Mesendoderm (in vitro differentiated cells): ENCODE results near the gene NDC80.

Source experiments
- DNase-seq: peaks from one replicate; pipeline ENCODE4 v3.0.0; 2013
- H2AK5ac ChIP-seq: 2 replicates; pipeline ENCODE4 v1.6.1; 2013; ENCODE audit warnings: low read length, inconsistent platforms
- H2BK120ac ChIP-seq: 2 replicates; pipeline ENCODE4 v1.6.1; 2013; ENCODE audit warnings: low read depth, mild to moderate bottlenecking, low read length, moderate library complexity, mixed read lengths
- H2BK15ac ChIP-seq: replicated peaks from 2 replicates; pipeline ENCODE4 v1.6.1; 2013; ENCODE audit warnings: low read depth, mild to moderate bottlenecking, moderate library complexity
- H2BK5ac ChIP-seq: 2 replicates; pipeline ENCODE4 v1.6.1; 2013; ENCODE audit warnings: low read length, inconsistent platforms
- H3K18ac ChIP-seq: 2 replicates; pipeline ENCODE4 v1.6.1; 2013; ENCODE audit warnings: mild to moderate bottlenecking, low read length, mixed read lengths
- H3K23ac ChIP-seq: one replicate; pipeline ENCODE4 v1.6.1; 2013; ENCODE audit warnings: low read length
- H3K27ac ChIP-seq: 2 replicates; pipeline ENCODE4 v1.5.1; 2013; ENCODE audit warnings: low read depth, mild to moderate bottlenecking, inconsistent platforms, low read length, moderate library complexity
- H3K27me3 ChIP-seq: 2 replicates; pipeline ENCODE4 v1.6.1; 2013; ENCODE audit warnings: low read length, control low read depth, mild to moderate bottlenecking, inconsistent platforms; ENCODE audit not compliant: insufficient read depth, poor library complexity
- H3K36me3 ChIP-seq: 2 replicates; pipeline ENCODE4 v1.6.1; 2013; ENCODE audit warnings: low read length, inconsistent platforms; ENCODE audit not compliant: control insufficient read depth, insufficient read depth
- H3K4ac ChIP-seq: one replicate; pipeline ENCODE4 v1.6.1; 2013; ENCODE audit warnings: low read depth, mild to moderate bottlenecking, low read length, moderate library complexity
- H3K4me1 ChIP-seq: 2 replicates; pipeline ENCODE4 v1.6.1; 2013; ENCODE audit warnings: low read depth, low read length, inconsistent platforms; ENCODE audit not compliant: control insufficient read depth
- H3K4me2 ChIP-seq: 2 replicates; pipeline ENCODE4 v1.6.1; 2013; ENCODE audit warnings: low read length
- H3K4me3 ChIP-seq: 2 replicates; pipeline ENCODE4 v1.5.1; 2013; ENCODE audit warnings: mild to moderate bottlenecking, low read length
- H3K56ac ChIP-seq: one replicate; pipeline ENCODE4 v1.6.1; 2013; ENCODE audit warnings: low read length
- H3K79me1 ChIP-seq: 2 replicates; pipeline ENCODE4 v1.6.1; 2013; ENCODE audit warnings: low read length, inconsistent platforms
- H3K79me2 ChIP-seq: 2 replicates; pipeline ENCODE4 v1.6.1; 2013; ENCODE audit warnings: mild to moderate bottlenecking, low read length; ENCODE audit not compliant: control insufficient read depth, insufficient read depth
- H3K9ac ChIP-seq: 2 replicates; pipeline ENCODE4 v1.6.1; 2013; ENCODE audit warnings: low read length, inconsistent platforms
- H4K5ac ChIP-seq: one replicate; pipeline ENCODE4 v1.6.1; 2013; ENCODE audit warnings: low read length
- H4K8ac ChIP-seq: one replicate; pipeline ENCODE4 v1.6.1; 2013; ENCODE audit warnings: low read depth, mild to moderate bottlenecking, control low read depth, low read length, moderate library complexity
- WGBS: extraction: QIAGEN DNeasy Blood & Tissue Kit; methylation state at CpG from one replicate; pipeline ENCODE4 v1.1.7; 2013; ENCODE audit warnings: low lambda C conversion rate, missing lambda C conversion rate; ENCODE audit not compliant: insufficient coverage; ENCODE audit errors: extremely low coverage; 5-methylcytosine and 5-hydroxymethylcytosine counted together

Gene NDC80

DNA sequence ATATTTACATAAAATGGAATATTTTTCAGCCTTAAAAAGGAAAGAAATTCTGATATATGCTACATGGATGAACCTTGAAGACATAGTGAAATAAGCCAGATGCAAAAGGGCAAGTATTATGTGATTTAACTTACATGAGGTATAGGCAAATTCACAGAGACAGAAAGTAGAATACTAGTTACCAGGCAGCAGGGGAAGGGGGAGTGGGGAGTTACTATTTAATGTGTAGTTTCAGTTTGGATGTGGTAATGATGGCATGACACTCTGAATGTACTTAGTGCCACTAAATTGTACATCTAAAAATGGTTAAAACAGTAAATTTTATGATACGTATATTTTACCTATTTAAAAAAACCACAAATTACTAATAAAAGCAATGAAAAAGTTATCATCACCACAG is 12.1 kb upstream of the NDC80 start:
- H3K79me1 ChIP-seq: no peaks in the 10 kb centered on the region
- H2BK5ac ChIP-seq: no peak overlapping the region
- 100% methylated on average over 1 of the region's 1 CpG for WGBS
- no peak overlapping the region for H4K8ac ChIP-seq
- DNase-seq: no peak
- no peak overlapping the region for H3K4me2 ChIP-seq
- no peak overlapping the region for H2BK120ac ChIP-seq
- H3K27me3 ChIP-seq: no peaks in the 10 kb centered on the region
- no peak overlapping the region for H3K9ac ChIP-seq
- no peak overlapping the region for H3K56ac ChIP-seq
- H4K5ac ChIP-seq: no peak overlapping the region
- H3K36me3 ChIP-seq: no peaks in the 10 kb centered on the region
- H2BK15ac ChIP-seq: no peak overlapping the region
- no peak overlapping the region for H2AK5ac ChIP-seq
- no peak overlapping the region for H3K23ac ChIP-seq
- no peak overlapping the region for H3K18ac ChIP-seq
- H3K4me3 ChIP-seq: no peak overlapping the region
- no peak overlapping the region for H3K27ac ChIP-seq
- H3K4ac ChIP-seq: no peak overlapping the region
- H3K4me1 ChIP-seq: no peaks in the 10 kb centered on the region
- no peaks in the 10 kb centered on the region for H3K79me2 ChIP-seq

DNA sequence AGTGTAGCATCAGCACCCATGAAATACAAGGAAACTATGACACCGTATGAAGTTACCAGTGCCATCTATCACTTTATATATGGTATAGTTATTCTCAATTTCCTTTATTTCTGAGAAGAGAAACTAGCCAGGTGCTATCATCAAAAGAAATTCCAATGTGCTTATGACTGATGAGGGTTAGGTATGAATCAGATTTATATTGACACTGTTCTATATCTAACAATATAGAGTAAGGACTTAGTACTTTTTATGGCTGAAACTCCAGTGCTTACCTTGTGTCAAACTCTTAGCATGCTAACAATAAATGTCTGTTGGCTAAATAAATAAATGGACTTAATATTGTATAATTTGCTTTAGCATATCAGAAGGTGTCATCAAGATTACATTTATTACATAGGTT is 7.0 kb upstream of the NDC80 start:
- Histone ChIP-seq H3K9ac (no peak overlapping the region), H3K4me2 (no peak overlapping the region), H3K4me3 (no peak overlapping the region), H4K8ac (no peak overlapping the region), H3K18ac (no peak overlapping the region), H2BK120ac (no peak overlapping the region), H2BK15ac (no peak overlapping the region), H3K36me3 (no peaks in the 10 kb centered on the region), H4K5ac (no peak overlapping the region), H3K79me2 (peaks cover under 1% of the 10 kb centered on the region), H3K27ac (no peak overlapping the region), H3K27me3 (no peaks in the 10 kb centered on the region), H2AK5ac (no peak overlapping the region), H3K4ac (no peak overlapping the region), H3K79me1 (peaks cover under 1% of the 10 kb centered on the region), H3K23ac (no peak overlapping the region), H2BK5ac (no peak overlapping the region), H3K56ac (no peak overlapping the region), H3K4me1 (peaks cover 1% of the 10 kb centered on the region)
- no CpG with 5 or more reads among the region's 1 CpG for WGBS
- DNase-seq: no peak

GRCh38 chr18:2568129-2568528 is 3.2 kb upstream of the NDC80 start:
- H2AK5ac ChIP-seq: no peak overlapping the region
- no peaks in the 10 kb centered on the region for H3K36me3 ChIP-seq
- no CpG with 5 or more reads among the region's 6 CpGs for WGBS
- H3K79me2 ChIP-seq: peaks cover 25% of the 10 kb centered on the region
- no peak overlapping the region for H3K9ac ChIP-seq
- H3K4me1 ChIP-seq: peaks cover 7% of the 10 kb centered on the region
- H3K79me1 ChIP-seq: peaks cover 6% of the 10 kb centered on the region
- H3K4me3 ChIP-seq: no peak overlapping the region
- no peaks in the 10 kb centered on the region for H3K27me3 ChIP-seq
- H4K8ac ChIP-seq: no peak overlapping the region
- no peak overlapping the region for H3K18ac ChIP-seq
- no peak for DNase-seq
- H2BK5ac ChIP-seq: no peak overlapping the region
- H3K27ac ChIP-seq: no peak overlapping the region
- H3K4ac ChIP-seq: no peak overlapping the region
- no peak overlapping the region for H3K23ac ChIP-seq
- no peak overlapping the region for H3K4me2 ChIP-seq
- H4K5ac ChIP-seq: no peak overlapping the region
- no peak overlapping the region for H2BK15ac ChIP-seq
- H2BK120ac ChIP-seq: no peak overlapping the region
- H3K56ac ChIP-seq: no peak overlapping the region

GRCh38 chr18:2568605-2569004 is 2.8 kb upstream of the NDC80 start:
- Histone ChIP-seq H4K8ac (no peak overlapping the region), H2BK15ac (no peak overlapping the region), H3K23ac (no peak overlapping the region), H3K18ac (no peak overlapping the region), H3K9ac (no peak overlapping the region), H2BK120ac (no peak overlapping the region), H3K4me1 (peaks cover 7% of the 10 kb centered on the region), H3K4ac (no peak overlapping the region), H2AK5ac (no peak overlapping the region), H3K79me2 (peaks cover 28% of the 10 kb centered on the region), H3K4me2 (no peak overlapping the region), H3K27me3 (no peaks in the 10 kb centered on the region), H4K5ac (no peak overlapping the region), H2BK5ac (no peak overlapping the region), H3K36me3 (no peaks in the 10 kb centered on the region), H3K56ac (no peak overlapping the region), H3K79me1 (peaks cover 6% of the 10 kb centered on the region), H3K4me3 (no peak overlapping the region), H3K27ac (no peak overlapping the region)
- no CpG with 5 or more reads among the region's 3 CpGs for WGBS
- no peak for DNase-seq

GRCh38 chr18:2569338-2570207 is 1.8 kb upstream of the NDC80 start:
- Histone ChIP-seq H3K36me3 (no peaks in the 10 kb centered on the region), H3K27ac (no peak overlapping the region)

More at GRCh38 chr18:2569338-2570207, 1.8 kb upstream of the NDC80 start:
- WGBS: no CpG with 5 or more reads among the region's 10 CpGs
- H3K18ac ChIP-seq: no peak overlapping the region
- peaks cover 30% of the 10 kb centered on the region for H3K79me2 ChIP-seq
- no peak overlapping the region for H3K4ac ChIP-seq
- H4K8ac ChIP-seq: no peak overlapping the region
- H4K5ac ChIP-seq: no peak overlapping the region
- H3K9ac ChIP-seq: peak overlapping the region; percentile 28
- peak overlapping the region; percentile 59 for H3K56ac ChIP-seq
- no peak overlapping the region for H2BK120ac ChIP-seq
- no peaks in the 10 kb centered on the region for H3K27me3 ChIP-seq
- H2BK15ac ChIP-seq: no peak overlapping the region
- DNase-seq: peak; percentile 40
- H3K23ac ChIP-seq: no peak overlapping the region
- H2BK5ac ChIP-seq: no peak overlapping the region
- peaks cover 6% of the 10 kb centered on the region for H3K79me1 ChIP-seq
- H2AK5ac ChIP-seq: no peak overlapping the region
- no peak overlapping the region for H3K4me3 ChIP-seq
- H3K4me2 ChIP-seq: peak overlapping the region; percentile 40
- peaks cover 7% of the 10 kb centered on the region for H3K4me1 ChIP-seq
